Caki2 (cell line): Measurements from ENCODE around the gene FOXJ1. TPM values are rescaled to one million over a fixed set of nuclear protein-coding genes. Genes with fewer than 3 reads are reported as not detected.
A peak's percentile ranks its signal among the peaks of the same experiment; 100 is the strongest.

ENCODE experiments used
- DNase-seq: peaks from one replicate; pipeline ENCODE4 v3.0.0-alpha.2; 2015; ENCODE audit warnings: low read depth
- in situ Hi-C: cut with HindIII; loops from 2 replicates; pipeline ENCODE4 v1.10.0; 2016; ENCODE audit warnings: low sequenced_read_pairs, low pct_unique_long_range_greater_than_20kb, mixed read lengths
- total RNA-seq: library from RNA; depleted of rRNA; stranded (reverse); fragments of >200 nt; shearing (Covaris generic); gene quantifications from 2 replicates; pipeline ENCODE4 v1.2.3, GENCODE V29; 2014; ENCODE audit warnings: low replicate concordance

FOXJ1 gene
- total RNA-seq, 1 experiment from 2014 or later: not detected

DNA sequence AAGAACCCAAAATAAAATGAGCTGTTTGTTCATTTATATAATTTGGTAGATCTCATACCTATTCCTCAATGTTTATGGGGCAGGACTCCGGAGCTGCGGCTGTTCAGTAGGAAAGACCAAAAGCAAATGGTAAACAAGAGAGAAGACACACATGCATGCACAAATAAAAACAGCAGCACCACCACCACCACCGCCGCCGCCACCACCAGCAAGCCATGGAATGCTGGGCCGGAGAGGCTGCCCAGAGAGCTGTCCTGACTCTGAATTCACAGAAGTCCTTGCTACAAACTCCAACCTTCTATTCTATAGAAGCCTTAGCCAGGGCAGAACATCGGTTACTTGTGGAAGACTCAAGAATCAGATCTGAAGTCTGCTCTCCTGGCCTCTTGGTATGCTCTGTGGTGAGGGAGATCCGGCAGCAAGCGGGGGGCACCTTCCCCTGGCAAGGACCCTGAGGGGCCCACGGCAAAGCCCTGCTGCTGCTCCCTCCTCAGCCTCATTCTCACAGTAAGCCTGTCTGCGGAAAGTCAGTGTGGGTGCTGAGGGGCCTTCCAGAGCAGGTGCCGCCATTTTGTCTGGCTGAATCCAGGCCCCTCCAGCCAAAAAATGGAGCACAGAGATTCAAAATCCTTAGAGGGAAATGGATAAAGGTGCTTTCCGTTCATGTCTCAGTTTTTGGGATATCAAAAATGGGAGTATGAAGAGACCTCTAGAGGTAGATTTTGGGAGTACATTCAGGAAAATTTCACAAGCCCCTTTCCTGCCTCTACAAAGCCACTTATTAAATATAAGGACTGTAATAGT is 6.4 kb upstream of the FOXJ1 start:
- in situ Hi-C loops: no loop called here
- DNase-seq: peak; percentile 16

DNA sequence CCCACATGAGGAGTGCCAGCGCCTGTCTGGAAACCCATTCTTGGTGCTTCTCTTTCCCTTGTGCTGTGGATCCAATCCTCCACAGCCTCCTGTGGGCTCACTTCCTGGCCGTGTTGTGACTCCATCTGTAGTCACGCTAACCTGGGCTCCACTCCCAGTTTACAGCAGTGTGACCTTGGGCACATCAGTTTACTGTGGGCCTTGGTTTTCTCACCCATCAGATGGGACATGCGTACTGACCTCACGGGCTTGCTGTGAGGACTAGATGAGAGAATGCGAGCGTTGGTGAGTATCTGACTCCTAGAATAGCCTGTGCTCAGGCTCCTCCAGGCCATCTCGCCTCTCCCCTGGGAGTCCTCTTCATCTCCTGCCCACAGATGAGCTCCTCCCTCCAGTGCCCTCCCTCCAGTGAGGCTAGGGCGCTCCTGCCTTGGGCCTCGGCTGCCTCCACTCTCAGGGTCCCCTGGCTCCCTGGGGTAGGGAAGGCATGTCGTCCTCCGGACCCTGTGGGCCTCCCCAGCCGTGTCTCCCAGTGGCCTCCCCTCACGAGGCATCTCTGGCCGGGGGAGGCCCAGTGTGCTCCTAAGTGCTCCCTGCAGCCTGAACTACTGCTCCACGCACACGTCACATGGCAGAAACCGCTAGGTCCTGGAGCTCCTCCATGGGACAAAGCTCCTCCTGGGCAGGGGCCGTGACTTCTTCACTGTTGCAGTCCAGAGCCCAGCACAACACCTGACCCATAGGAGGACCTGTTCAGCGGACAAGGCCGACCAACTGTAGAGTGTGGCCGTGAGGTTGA is 5.2 kb upstream of the FOXJ1 start:
- in situ Hi-C loops: no loop called here
- no peak for DNase-seq

DNA sequence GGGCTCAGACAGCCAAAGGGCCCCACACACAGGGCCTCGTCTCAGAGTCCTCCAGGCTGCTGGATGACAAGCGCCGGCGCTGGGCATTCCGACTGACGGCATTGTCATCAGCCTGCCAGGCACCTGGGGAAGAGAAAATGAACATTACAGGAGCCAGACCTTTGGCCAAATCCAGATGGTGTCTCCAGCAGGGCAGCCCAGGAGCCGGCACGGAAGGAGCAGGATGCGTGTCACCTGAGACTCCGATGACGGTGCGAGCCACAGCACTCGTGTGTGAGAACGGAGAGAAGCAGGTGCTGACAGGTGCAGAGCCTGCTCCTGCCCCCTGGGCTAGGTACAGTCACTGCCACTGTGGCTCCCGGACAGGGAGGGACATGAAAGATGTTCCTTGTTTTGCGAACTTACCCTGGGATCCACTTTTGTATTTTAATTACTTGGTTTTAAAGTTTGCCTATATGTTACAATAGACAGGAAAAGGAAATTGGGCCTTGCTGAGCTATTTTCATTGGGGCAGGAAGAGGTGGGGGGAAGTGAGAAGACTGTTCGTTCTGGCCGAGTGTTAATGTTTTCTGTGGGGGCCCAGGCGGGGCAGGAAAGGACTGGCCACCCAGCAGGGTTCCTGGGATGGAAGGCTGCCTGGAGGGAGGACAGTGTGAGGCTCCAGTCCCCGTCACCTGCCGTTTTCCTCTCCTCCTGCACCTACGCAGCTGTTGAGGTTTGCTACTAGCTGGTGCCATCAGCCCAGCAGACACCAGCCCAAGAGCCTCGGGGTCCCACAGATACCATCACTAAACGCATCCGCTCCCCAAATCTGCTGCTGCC is 4.4 kb upstream of the FOXJ1 start:
- no peak for DNase-seq
- in situ Hi-C loops: no loop called here

DNA sequence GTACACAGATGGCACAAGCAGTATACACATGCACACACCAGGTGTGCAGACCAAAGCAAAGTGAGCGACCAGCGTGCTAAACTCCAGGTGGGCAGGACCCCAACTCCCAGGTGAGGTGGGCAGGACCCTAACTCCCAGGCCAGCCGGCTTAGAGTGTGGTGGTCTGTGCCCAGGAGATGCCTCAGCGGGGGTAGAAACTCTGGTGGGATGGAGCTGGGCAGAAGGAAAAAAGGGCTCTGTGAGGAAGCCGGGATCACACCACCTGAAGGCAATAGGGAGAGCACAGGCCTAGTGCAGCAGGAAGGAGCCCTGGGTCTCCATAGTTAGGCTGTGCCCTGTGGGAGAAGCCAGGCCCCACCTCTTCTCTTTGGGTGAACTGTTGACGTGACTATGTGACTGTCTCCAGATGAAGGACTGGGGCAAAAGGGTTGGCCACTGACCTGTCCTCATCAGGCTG is 1.6 kb upstream of the FOXJ1 start:
- no peak for DNase-seq
- in situ Hi-C loops: no loop called here

DNA sequence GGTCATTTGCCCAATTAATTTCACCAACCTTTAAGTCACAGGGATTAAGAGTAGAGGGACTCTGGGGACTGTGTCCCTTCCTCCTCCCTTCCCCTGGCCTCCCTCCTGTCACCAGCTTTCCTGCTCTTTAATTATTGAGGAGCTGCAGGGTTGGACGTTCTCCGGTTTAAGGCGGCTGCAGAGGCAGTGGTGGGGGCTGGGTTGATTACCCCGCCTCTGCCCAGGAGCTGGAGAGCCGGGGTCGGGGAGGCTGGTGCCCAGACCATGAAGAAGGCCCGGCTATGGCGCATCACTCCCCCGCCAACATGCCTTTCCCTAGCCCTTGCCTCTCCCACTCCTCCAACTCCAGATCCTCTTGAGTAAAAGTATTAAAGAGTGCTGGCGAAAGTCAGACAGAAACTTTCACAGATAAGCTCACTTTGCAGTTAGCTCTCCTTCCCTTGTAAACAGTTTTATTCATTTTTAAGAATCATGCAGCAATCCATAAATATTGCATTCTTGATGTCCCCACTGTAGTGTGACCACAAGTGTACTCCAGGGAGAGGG is 1.1 kb upstream of the FOXJ1 start:
- in situ Hi-C loops: no loop called here
- DNase-seq: no peak

DNA sequence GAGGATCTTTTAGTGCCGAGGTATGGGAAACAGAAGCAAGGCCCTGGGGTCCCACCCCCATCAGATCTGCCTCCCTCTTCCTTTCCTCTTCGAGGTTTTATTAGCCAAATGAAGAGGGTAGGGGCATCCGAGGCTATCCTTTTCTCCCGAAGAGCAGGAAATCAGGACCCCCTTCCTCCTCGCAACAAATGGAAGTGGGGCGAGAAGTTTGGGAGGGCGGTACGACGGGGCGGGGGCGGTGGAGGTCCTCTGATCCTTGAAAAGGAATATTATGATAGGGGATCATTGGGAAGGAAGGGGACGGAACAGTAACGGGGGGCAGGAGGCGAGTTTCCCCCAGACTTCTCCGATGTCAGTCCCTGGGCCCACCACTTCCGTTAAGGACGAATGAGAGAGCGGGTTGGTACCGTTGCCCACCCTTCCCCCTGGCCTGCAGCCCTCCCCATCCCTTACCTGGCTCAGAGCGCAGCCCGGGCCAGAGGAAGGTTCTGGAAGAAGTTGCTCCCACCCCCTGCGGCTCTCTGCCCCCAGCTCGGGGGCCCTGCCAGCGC is 309 bp downstream of the FOXJ1 start:
- no peak for DNase-seq
- in situ Hi-C loops: no loop called here

DNA sequence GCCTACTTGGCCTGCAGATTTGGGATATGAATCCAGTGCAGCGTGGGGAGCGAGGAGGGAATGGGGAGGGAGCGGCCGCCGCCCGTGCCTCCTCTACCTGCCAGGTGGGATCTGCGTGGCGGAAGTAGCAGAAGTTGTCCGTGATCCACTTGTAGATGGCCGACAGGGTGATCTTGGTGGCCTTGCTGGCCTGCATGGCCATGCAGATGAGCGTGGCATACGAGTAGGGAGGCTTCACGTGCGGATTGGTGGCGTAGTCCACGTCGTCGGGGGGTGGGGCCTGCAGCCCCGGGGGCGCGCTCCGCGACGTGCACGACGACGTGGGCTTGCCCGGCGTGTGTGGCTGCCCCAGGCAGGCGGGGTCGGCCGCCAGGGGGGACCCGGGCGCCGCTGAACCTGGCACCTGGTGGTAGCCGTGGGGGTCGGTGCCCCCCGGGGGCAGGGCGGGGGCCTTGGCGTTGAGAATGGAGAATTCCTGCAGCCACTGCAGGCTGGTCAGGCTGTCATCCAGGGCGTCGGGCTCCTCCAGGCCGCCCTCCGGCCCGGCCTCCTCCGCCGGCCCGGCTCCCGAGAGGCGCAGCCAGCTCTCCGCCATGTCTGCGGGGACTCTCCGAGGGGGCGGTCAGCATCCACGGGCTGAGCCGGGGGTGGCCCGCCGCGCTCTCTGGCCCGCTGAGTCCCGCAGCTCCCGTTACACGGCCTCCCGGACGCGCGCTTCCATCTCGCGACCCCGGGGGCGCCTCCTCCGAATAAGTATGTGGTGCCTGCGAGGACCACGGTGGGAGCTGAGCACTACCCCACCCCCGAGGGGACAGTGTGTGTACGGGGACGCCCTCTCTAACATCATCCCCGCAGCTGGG is 1.0 kb downstream of the FOXJ1 start:
- DNase-seq: no peak
- in situ Hi-C loops: no loop called here

DNA sequence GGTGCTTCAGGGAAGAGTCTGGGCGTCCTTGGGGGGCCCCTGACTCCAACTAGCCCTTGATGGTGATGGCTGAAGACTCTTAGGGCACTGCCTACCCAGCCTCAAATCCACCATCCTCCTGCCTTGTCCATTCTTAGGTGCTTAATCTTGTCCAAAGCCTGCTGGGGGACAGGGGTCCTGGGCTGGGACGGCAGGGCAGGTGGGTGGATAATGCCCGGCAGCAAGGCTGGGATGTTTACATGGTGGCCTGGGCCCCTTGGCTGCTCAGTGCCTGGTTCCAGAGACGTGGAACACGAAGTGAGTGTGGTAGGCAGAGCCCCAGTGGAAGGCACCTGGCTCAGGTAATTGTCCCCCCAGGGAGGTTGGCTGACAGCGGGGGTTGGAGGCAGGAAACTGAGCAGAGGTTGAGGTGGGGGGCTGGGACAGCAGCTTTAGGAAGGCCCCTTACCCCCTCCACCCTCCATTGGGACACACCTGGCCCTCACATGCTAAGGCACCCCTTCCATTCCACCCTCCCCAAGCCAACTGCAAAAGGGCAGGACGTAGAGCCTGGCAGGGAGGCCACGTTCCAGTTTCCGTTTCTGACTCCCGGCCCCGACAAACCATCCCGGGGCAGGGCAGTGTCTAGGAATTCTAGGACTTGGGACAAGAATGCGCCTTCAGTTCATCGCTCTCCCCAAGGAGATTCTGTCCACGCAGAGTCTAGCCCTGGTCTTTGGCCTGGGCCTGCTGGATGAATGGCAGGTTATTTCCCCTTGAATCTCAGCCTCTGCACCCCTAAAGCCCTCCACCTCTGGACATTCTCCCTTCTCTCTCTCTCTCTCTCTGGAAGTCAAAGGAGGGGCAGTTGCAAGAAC is 1.9 kb downstream of the FOXJ1 start:
- no peak for DNase-seq
- in situ Hi-C loops: no loop called here

DNA sequence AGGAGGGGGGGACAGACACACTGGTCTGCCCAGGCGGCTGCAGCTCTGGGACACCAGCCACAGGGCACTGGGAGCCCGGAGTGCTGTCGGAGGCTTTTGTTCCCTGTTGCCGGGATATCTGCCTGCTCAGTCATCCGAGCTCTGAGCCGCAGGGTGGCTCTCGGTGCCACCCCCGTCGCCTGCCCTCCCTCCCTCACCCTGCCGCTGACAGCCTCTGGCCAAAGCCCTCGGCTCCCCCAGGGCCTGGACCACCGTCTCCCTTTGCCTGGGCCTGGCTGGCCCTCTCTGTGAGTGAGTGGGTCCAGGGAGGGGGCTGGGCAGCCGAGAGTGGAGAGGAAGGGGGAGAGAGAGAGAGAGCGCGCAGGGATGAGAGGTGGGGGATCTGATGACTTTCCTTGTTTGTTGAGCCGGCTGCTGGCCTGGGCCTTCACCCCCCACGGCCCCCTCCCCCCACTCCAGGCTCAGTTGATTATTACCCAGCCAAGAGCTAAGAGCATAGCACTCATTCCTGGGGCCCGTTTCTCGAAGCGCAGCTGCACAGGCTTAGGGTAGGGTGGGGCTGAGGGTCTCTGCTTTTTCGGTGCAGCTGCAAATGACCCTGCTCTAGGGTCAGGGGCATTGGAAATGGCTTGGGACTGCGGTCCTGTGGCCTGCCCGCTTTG is 2.7 kb downstream of the FOXJ1 start:
- peak; percentile 71 for DNase-seq
- in situ Hi-C loops: no loop called here

DNA sequence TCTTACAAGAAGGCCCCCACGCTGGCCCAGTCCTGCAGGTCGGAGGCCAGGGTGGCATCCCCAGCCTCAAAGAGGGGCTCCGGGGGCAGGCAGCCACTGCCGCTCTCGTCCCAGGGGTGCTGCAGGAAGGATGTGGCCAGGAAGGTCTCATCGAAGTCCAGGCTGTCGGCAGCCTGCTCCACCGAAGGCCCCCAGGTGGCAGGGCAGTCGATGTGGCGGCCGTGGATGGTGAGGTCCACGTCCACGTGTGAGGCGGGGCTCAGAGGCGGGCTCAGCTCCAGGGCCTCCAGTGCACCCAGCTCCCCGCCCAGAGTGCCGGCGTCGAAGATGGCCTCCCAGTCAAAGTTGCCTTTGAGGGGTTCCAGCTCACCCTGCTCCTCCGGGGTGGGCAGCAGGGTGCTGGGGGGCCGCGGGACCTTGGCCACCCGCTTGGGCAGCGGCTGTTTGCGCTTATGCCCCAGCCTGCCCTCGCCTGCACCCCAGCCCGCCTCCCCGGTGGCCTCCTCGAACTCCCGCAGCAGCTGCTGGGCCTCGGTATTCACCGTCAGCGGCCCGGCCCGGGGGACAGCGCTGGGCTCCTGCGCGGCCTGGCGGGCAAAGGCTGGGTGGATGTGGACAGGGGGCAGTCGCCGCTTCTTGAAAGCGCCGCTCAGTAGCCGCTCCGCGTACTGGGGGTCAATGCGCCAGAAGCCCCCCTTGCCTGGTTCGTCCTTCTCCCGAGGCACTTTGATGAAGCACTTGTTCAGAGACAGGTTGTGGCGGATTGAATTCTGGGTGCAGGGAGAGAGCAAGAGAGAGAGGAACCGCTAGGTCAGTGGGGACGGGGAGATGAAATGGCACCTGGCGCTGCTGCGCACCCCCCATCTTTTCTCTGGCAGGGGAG is 3.5 kb downstream of the FOXJ1 start:
- in situ Hi-C loops: no loop called here
- DNase-seq: no peak

DNA sequence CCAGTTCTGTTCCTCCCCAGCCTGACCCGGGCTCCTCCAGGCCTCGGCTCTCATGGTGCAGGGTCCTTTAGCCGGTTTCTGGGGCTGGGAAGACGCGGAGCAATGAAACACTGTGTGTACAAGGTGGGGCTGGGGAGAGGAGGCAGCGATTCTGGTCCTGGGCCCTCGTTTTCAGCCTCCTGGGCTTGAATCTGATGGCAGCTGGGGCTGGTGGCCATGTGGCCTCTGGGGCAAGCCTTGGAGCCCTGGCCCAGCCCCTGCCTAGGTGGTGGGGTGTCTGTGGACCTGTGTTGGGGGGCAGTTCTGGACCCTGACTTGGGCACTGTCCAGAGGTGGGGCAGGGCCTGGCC is 4.1 kb downstream of the FOXJ1 start:
- DNase-seq: no peak
- in situ Hi-C loops: no loop called here

DNA sequence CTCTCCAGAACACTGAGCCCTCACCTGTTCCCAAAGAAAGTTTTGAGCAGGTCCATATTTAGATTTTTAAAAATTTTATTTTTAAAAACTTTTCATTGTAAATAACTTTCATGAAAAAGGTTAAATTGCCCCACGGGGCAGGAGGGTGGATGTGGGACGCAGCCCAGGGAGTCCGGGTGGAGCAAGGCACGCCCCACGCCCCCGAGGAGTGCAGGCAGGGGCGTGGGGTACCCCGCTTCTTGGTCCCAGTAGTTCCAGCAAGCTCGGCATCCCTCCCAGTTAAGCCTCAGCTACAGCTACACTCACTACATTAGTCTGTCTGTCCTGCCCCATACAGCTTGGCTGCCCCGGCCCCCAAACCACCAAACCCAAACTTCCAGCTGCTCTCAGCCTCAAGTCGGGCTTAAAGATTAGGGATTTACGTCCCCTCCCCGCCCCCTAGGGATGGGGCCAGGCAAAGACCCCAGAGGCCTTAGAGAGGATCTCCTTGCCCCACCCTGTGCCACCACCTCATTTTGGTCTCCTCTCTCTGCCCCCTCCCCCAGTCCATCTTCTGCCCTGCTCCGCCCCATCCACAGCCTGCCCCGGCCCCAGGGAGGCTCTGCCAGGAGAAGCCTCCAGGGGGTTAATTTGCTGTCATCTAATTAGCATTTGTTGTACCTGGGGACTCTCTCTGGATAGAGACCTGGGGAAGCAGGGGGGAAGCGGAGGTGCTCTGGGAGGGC is 4.6 kb downstream of the FOXJ1 start:
- no peak for DNase-seq

DNA sequence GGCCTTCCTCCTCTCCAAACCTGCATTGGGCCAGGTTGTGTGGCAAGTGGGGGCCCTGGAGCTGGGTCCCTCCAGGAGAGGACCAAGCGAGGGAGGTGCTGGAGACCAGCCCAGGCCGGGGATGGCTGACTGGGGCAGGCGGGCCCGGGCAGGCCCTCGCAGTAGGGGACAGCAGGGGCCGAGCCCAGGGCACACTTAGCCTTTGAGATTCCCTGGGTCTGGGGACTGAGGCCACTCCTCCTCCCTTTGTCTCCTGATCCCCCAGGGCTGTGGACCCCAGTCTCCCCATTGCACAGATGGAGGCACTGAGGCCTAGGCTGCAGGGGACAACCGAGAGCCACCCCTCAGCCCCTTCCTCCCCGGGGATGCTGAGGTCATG is 5.2 kb downstream of the FOXJ1 start:
- in situ Hi-C loops: no loop called here
- DNase-seq: no peak

More for the DNA sequence above, 4.6 kb downstream of the FOXJ1 start:
- in situ Hi-C loops: no loop called here

DNA sequence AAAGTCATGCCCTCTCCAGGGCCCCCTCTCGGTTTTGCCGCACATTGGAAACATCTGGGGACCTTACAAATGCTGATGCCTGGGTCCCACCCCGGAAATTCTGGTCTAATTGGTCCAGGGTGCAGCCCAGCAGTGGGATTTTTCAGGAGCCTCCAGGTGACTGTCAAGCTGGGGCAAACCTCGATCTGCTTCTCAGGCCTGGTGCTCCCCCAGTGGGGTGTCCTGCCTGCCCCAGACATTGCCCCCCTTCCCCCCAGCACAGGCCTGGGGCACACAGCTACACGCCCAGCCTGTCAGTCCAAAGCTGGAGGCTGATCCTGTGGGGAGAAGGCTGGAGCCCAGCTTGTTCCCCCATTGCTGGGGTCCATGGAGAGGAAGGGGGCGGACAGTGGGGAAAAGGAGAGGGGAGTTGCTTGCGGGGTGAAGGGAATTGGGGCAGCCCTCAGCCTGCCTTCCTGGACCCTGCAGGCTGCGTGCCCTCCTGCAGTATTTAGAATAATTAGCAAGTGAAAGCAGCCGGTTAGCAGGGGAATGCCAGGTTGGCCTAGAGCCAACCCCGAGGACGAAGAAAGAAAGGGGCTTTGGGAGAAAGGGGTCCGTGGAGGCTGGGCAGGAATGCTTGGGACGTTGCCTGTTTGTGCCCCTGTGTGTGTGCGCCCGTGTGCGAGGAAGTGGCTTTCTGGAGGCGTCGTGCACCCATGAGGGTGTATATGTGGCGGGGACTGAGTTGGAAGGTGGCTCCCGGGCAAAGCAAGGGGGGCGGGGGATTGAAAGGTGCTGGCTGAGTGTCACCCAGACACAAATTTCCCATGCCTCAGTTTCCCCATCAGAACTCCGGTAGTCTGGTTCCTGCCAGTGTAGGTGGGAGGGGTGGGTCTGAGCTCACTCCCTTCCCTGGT is 5.9 kb downstream of the FOXJ1 start:
- DNase-seq: no peak
- in situ Hi-C loops: no loop called here
